A673 (cell line): ENCODE measurements around the gene PICALM.

Experiments
- EZH2 ChIP-seq: fragments of 200-600 bp; sonication (generic); IDR thresholded peaks from 2 replicates; pipeline ENCODE4 v1.6.1; 2017; ENCODE audit warnings: borderline replicate concordance, low read depth, mild to moderate bottlenecking, mixed read lengths, antibody characterized with exemption, low read length; ENCODE audit not compliant: poor library complexity, severe bottlenecking
- TF ChIP-seq, protein P1 (sequence below): fragments of 300-800, 200-600 bp; sonication (generic); conservative IDR thresholded peaks from 2 replicates; pipeline ENCODE4 v1.5.1; 2017; ENCODE audit warnings: low read depth, mild to moderate bottlenecking, antibody characterized with exemption, low read length, moderate library complexity, mixed read lengths

DNA sequence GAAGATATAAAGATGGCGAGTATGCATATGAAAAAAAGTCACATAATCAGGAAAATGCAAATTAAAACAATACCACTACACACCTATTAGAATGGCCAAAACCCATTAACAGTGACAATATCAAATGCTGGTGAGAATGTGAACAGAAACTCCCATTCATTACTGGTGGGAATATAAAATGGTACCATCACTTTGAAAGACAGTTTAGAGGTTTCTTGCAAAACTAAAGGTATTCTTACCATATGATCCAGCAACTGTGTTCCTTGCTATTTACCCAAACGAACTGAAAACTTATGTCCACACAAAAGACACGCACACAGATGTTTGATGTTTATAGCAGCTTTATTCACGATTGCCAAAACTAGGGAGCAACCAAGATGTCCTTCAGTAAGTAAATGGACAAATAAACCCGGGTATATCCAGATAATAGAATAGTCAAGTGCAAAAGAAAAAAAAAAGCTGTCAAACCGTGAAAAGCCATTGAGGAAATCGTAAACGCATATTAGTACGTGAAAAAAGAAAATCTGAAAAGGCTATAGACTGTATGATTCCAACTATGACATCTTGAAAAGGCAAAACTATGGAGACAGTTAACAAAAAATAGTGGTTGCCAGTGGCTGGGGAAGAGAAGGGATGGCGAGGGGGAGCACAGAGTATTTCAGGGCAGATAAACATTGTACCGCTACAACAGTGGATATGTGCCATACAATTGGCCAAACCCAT is 7.2 kb downstream of the PICALM start:
- TF ChIP-seq, protein P1, sequence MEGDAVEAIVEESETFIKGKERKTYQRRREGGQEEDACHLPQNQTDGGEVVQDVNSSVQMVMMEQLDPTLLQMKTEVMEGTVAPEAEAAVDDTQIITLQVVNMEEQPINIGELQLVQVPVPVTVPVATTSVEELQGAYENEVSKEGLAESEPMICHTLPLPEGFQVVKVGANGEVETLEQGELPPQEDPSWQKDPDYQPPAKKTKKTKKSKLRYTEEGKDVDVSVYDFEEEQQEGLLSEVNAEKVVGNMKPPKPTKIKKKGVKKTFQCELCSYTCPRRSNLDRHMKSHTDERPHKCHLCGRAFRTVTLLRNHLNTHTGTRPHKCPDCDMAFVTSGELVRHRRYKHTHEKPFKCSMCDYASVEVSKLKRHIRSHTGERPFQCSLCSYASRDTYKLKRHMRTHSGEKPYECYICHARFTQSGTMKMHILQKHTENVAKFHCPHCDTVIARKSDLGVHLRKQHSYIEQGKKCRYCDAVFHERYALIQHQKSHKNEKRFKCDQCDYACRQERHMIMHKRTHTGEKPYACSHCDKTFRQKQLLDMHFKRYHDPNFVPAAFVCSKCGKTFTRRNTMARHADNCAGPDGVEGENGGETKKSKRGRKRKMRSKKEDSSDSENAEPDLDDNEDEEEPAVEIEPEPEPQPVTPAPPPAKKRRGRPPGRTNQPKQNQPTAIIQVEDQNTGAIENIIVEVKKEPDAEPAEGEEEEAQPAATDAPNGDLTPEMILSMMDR, result no peak
- no peak for TF ChIP-seq EZH2
